HepG2 (cell line): ENCODE results near the gene KIRREL3. TPM values are rescaled to one million over a fixed set of nuclear protein-coding genes. Genes with fewer than 3 reads are reported as not detected.

ENCODE experiments used
- ATAC-seq: fragments of 200-7000 bp; cut with Tn5 transposase; 3 replicates; pipeline ENCODE4 v1.9.1; 2020; ENCODE audit warnings: mild to moderate bottlenecking, moderate library complexity
- BruUV-seq: library from RNA; stranded (reverse); fragments of 400-500 nt; replicated peaks from 2 replicates; lab custom pipeline; 2021; lab: Mats Ljungman, UMichigan
- CTCF ChIA-PET: fragments of 300-600 bp; formaldehyde crosslinking; extraction: SDS; loops from one replicate; lab custom pipeline; 2021; ENCODE audit warnings: low total read pairs, inconsistent platforms, low intra/inter-chr PET ratio; lab: Yijun Ruan, JAX
- POLR2A ChIA-PET: fragments of 350-600 bp; sonication (Branson Sonifier 250); formaldehyde crosslinking; loops from one replicate; lab custom pipeline; 2020; ENCODE audit warnings: antibody characterized with exemption, inconsistent platforms; lab: Yijun Ruan, JAX
- DNase-seq: peaks from one replicate; pipeline ENCODE4 v3.0.0-alpha.2; 2015; ENCODE audit warnings: low spot score
- FAIRE-seq: peaks from 3 replicates; lab custom pipeline; 2011; peaks lifted over from hg19 to GRCh38; lab: Jason Lieb, UNC
- H2AFZ ChIP-seq: one replicate; pipeline ENCODE4 v1.6.1; 2011; ENCODE audit warnings: low read length, inconsistent platforms
- H3K27ac ChIP-seq: fragments of 300-600 bp; 3 replicates; pipeline ENCODE4 v1.8.0; 2011; ENCODE audit warnings: mixed run types, mild to moderate bottlenecking, mixed read lengths, low read length, inconsistent platforms; ENCODE audit not compliant: insufficient read depth; ENCODE audit errors: extremely low read length
- H3K27me3 ChIP-seq, 2 experiments: fragments of 200-600 bp in 1 of 2; 2 replicates in 1 of 2; 3 replicates in 1 of 2; pipeline versions ENCODE4 v1.6.0 to v1.8.0; 2011; ENCODE audit warnings: low read length in 2 of 2, mild to moderate bottlenecking in 2 of 2, moderate library complexity in 2 of 2, inconsistent platforms in 1 of 2; ENCODE audit not compliant: insufficient read depth in 2 of 2, control insufficient read depth in 1 of 2
- H3K36me3 ChIP-seq, 2 experiments: fragments of 200-600 bp in 1 of 2; replicated peaks in 1 of 2; 2 replicates in 1 of 2; 3 replicates in 1 of 2; pipeline versions ENCODE4 v1.5.1 to v1.8.0; 2011; ENCODE audit warnings: low read length in 2 of 2, inconsistent platforms in 1 of 2; ENCODE audit not compliant: insufficient read depth in 2 of 2, control insufficient read depth in 1 of 2
- H3K4me1 ChIP-seq: 2 replicates; pipeline ENCODE4 v1.5.1; 2012; ENCODE audit warnings: low read length, inconsistent platforms; ENCODE audit not compliant: insufficient read depth
- H3K4me2 ChIP-seq: 2 replicates; pipeline ENCODE4 v1.6.0; 2011; ENCODE audit warnings: low read depth, low read length, inconsistent platforms
- H3K4me3 ChIP-seq, 3 experiments: fragments of 200-600 bp in 1 of 3; sonication (generic), shearing (Covaris generic) in 1 of 3; replicated peaks in 1 of 3; 2 replicates each; pipeline ENCODE4 v1.5.1; 2011 to 2016; ENCODE audit warnings: low read length in 3 of 3, inconsistent platforms in 2 of 3, low read depth in 2 of 3, mild to moderate bottlenecking in 2 of 3, control low read depth in 1 of 3, mixed read lengths in 1 of 3; ENCODE audit not compliant: insufficient read depth in 1 of 3
- H3K79me2 ChIP-seq: one replicate; pipeline ENCODE4 v1.6.1; 2011; ENCODE audit warnings: low read length, inconsistent platforms; ENCODE audit not compliant: insufficient read depth
- H3K9ac ChIP-seq: 2 replicates; pipeline ENCODE4 v1.6.0; 2011; ENCODE audit warnings: mild to moderate bottlenecking, low read depth, low read length, inconsistent platforms; ENCODE audit not compliant: insufficient read depth
- H3K9me3 ChIP-seq: 2 replicates; pipeline ENCODE4 v1.5.1; 2012; ENCODE audit warnings: mild to moderate bottlenecking, low read length
- H4K20me1 ChIP-seq: 2 replicates; pipeline ENCODE4 v1.6.0; 2011; ENCODE audit warnings: inconsistent platforms, mild to moderate bottlenecking, low read length, moderate library complexity; ENCODE audit not compliant: insufficient read depth
- DNMT1 ChIP-seq: sonication (generic); formaldehyde crosslinking; IDR thresholded peaks from 2 replicates; pipeline ENCODE4 v1.5.1; 2020; ENCODE audit warnings: mild to moderate bottlenecking, missing genetic modification reagents
- DRAP1 ChIP-seq: IDR thresholded peaks from 2 replicates; pipeline ENCODE4 v1.6.1; 2016; ENCODE audit warnings: missing genetic modification reagents, missing compliant biosample characterization
- ELF3 ChIP-seq: IDR thresholded peaks from 2 replicates; pipeline ENCODE4 v1.6.1; 2016; ENCODE audit warnings: missing genetic modification reagents, missing compliant biosample characterization
- EZH2 ChIP-seq: conservative IDR thresholded peaks from 2 replicates; pipeline ENCODE4 v1.6.1; 2012; ENCODE audit warnings: mild to moderate bottlenecking, low read depth, low read length, moderate library complexity
- JUND ChIP-seq: sonication (generic); formaldehyde crosslinking; IDR thresholded peaks from 2 replicates; pipeline ENCODE4 v1.8.0; 2022; ENCODE audit warnings: mild to moderate bottlenecking, missing genetic modification reagents
- KLF11 ChIP-seq: IDR thresholded peaks from 2 replicates; pipeline ENCODE4 v1.6.1; 2016; ENCODE audit warnings: missing compliant biosample characterization
- MEIS1 ChIP-seq: sonication (generic); formaldehyde crosslinking; IDR thresholded peaks from 2 replicates; pipeline ENCODE4 v1.9.0; 2021; ENCODE audit warnings: mild to moderate bottlenecking, missing genetic modification reagents, moderate library complexity, borderline replicate concordance
- NFKBIZ ChIP-seq: IDR thresholded peaks from 2 replicates; pipeline ENCODE4 v1.6.1; 2018; ENCODE audit warnings: missing genetic modification reagents, missing compliant biosample characterization
- ONECUT2 ChIP-seq: sonication (generic); formaldehyde crosslinking; IDR thresholded peaks from 2 replicates; pipeline ENCODE4 v1.4.0; 2020; ENCODE audit warnings: missing genetic modification reagents
- SCMH1 ChIP-seq: sonication (generic); formaldehyde crosslinking; IDR thresholded peaks from 2 replicates; pipeline ENCODE4 v1.9.0; 2021; ENCODE audit warnings: missing genetic modification reagents, mild to moderate bottlenecking, borderline replicate concordance
- ZBTB7B ChIP-seq: sonication (generic); formaldehyde crosslinking; IDR thresholded peaks from 2 replicates; pipeline ENCODE4 v1.4.0; 2020; ENCODE audit warnings: missing genetic modification reagents
- ZNF639 ChIP-seq: conservative IDR thresholded peaks from 2 replicates; pipeline ENCODE4 v1.6.1; 2018; ENCODE audit warnings: missing genetic modification reagents
- WGBS: methylation state at CpG from one replicate; pipeline ENCODE4 v1.1.6; 2017; ENCODE audit warnings: low lambda C conversion rate; 5-methylcytosine and 5-hydroxymethylcytosine counted together
- in situ Hi-C: cut with HindIII; loops from 2 replicates; pipeline ENCODE4 v1.10.0; 2017; ENCODE audit warnings: low pct_unique_long_range_greater_than_20kb; ENCODE audit not compliant: extremely low pct_ligation_motif_present
- intact Hi-C: fragments of 100-400 bp; cut with micrococcal nuclease; formaldehyde crosslinking; loops from one replicate; pipeline ENCODE4 v1.10.0; 2022; ENCODE audit not compliant: unreplicated experiment
- polyA plus RNA-seq, 8 experiments: library from polyadenylated mRNA; depleted of rRNA in 3 of 8; stranded (reverse) in 7 of 8; unstranded in 1 of 8; fragments of >200 nt; fragmentation: Illumina TruSeq in 4 of 8; extraction: Trizol in 4 of 8; gene quantifications; 2 replicates each; pipeline versions ENCODE4 v1.2.1 to v1.2.3, GENCODE V29; 2011 to 2016; ENCODE audit warnings: low read depth in 4 of 8, missing spikeins in 1 of 8, mixed read lengths in 1 of 8; ENCODE audit not compliant: insufficient read depth in 1 of 8
- total RNA-seq, 5 experiments: library from RNA; depleted of rRNA; stranded (reverse); fragments of >200 nt; fragmentation: Illumina TruSeq; extraction: Trizol; gene quantifications; 2 replicates each; pipeline ENCODE4 v1.2.3, GENCODE V29; 2016; ENCODE audit warnings: low read depth in 1 of 5
- TF ChIP-seq, protein P1 (sequence below): sonication (generic); formaldehyde crosslinking; IDR thresholded peaks from 2 replicates; pipeline ENCODE4 v1.4.0; 2020; ENCODE audit warnings: missing genetic modification reagents
- TF ChIP-seq, protein P2 (sequence below): sonication (generic); formaldehyde crosslinking; IDR thresholded peaks from 2 replicates; pipeline ENCODE4 v1.4.0; 2020; ENCODE audit warnings: mild to moderate bottlenecking, missing genetic modification reagents
- TF ChIP-seq, protein P3 (sequence below): IDR thresholded peaks from 2 replicates; pipeline ENCODE4 v1.6.1; 2016; ENCODE audit warnings: control low read depth
- TF ChIP-seq, protein P4 (sequence below): sonication (generic); formaldehyde crosslinking; IDR thresholded peaks from 2 replicates; pipeline ENCODE4 v1.8.0; 2022; ENCODE audit warnings: missing genetic modification reagents, mild to moderate bottlenecking, moderate library complexity, borderline replicate concordance

Gene KIRREL3
- total and polyA plus RNA-seq, 2 of the 13 experiments (the other 11 are each of a cell fraction or from before 2014, with no cell fraction given): not detected

DNA sequence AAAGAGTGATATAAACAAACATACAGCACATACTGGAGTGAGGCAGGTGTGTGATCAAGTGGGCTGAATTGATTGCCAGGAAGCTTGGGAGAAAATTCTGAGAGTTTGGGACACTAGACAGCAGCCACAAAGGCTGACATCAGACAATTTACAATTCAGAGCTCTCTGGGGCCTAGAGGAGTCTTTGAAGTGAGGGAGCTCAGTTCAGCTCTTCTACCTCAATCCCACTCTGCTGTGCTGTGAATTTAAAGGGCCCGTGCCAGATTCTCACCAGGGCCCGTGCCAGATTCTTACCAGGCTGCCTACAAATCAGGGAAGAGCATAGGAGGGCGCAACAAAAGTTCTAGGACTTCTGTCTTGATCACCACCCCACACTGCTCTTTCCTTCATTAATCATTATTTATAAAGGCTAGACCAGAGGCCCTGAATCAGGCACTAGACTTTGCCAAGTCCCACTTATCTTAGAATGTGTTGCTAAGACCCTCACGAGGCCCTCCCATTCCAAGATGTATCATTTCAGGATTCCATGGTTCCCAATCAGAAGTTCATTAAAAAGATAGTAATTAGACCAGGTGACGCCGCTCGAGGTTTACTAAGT, 112.4 kb downstream of the KIRREL3 start:
- no peaks in the 10 kb centered on the region for H3K4me1 ChIP-seq
- no peaks in the 10 kb centered on the region for H3K36me3 ChIP-seq
- DNase-seq: no peak
- no peaks in the 10 kb centered on the region for H3K9me3 ChIP-seq
- no peaks in the 10 kb centered on the region for H4K20me1 ChIP-seq
- H2AFZ ChIP-seq: no peak overlapping the region
- no peak overlapping the region for H3K4me2 ChIP-seq
- H3K79me2 ChIP-seq: no peaks in the 10 kb centered on the region
- intact Hi-C loops: no loop called here
- ATAC-seq: no peak
- peaks cover 1 to 8% of the 10 kb centered on the region in 2 experiments; a peak in 1 of 5 replicates for H3K27me3 ChIP-seq
- no peak overlapping the region for H3K9ac ChIP-seq
- TF ChIP-seq ONECUT2: no peak
- TF ChIP-seq, protein P1, sequence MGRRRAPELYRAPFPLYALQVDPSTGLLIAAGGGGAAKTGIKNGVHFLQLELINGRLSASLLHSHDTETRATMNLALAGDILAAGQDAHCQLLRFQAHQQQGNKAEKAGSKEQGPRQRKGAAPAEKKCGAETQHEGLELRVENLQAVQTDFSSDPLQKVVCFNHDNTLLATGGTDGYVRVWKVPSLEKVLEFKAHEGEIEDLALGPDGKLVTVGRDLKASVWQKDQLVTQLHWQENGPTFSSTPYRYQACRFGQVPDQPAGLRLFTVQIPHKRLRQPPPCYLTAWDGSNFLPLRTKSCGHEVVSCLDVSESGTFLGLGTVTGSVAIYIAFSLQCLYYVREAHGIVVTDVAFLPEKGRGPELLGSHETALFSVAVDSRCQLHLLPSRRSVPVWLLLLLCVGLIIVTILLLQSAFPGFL: no peak
- TF ChIP-seq DRAP1 (CRISPR knock-in tag): no peak
- TF ChIP-seq EZH2: no peak
- TF ChIP-seq, protein P2, sequence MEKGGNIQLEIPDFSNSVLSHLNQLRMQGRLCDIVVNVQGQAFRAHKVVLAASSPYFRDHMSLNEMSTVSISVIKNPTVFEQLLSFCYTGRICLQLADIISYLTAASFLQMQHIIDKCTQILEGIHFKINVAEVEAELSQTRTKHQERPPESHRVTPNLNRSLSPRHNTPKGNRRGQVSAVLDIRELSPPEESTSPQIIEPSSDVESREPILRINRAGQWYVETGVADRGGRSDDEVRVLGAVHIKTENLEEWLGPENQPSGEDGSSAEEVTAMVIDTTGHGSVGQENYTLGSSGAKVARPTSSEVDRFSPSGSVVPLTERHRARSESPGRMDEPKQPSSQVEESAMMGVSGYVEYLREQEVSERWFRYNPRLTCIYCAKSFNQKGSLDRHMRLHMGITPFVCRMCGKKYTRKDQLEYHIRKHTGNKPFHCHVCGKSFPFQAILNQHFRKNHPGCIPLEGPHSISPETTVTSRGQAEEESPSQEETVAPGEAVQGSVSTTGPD (CRISPR knock-in tag): no peak
- TF ChIP-seq KLF11 (CRISPR knock-in tag): no peak
- no peak for TF ChIP-seq ELF3 (CRISPR knock-in tag)
- TF ChIP-seq SCMH1 (CRISPR knock-in tag): no peak
- TF ChIP-seq, protein P3, sequence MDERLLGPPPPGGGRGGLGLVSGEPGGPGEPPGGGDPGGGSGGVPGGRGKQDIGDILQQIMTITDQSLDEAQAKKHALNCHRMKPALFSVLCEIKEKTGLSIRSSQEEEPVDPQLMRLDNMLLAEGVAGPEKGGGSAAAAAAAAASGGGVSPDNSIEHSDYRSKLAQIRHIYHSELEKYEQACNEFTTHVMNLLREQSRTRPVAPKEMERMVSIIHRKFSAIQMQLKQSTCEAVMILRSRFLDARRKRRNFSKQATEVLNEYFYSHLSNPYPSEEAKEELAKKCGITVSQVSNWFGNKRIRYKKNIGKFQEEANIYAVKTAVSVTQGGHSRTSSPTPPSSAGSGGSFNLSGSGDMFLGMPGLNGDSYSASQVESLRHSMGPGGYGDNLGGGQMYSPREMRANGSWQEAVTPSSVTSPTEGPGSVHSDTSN (CRISPR knock-in tag): no peak
- no peak for TF ChIP-seq DNMT1 (CRISPR knock-in tag)
- TF ChIP-seq NFKBIZ (CRISPR knock-in tag): no peak
- TF ChIP-seq ZBTB7B: no peak
- TF ChIP-seq JUND (CRISPR knock-in tag): no peak
- no peak for TF ChIP-seq MEIS1
- TF ChIP-seq ZNF639: no peak
- TF ChIP-seq, protein P4, sequence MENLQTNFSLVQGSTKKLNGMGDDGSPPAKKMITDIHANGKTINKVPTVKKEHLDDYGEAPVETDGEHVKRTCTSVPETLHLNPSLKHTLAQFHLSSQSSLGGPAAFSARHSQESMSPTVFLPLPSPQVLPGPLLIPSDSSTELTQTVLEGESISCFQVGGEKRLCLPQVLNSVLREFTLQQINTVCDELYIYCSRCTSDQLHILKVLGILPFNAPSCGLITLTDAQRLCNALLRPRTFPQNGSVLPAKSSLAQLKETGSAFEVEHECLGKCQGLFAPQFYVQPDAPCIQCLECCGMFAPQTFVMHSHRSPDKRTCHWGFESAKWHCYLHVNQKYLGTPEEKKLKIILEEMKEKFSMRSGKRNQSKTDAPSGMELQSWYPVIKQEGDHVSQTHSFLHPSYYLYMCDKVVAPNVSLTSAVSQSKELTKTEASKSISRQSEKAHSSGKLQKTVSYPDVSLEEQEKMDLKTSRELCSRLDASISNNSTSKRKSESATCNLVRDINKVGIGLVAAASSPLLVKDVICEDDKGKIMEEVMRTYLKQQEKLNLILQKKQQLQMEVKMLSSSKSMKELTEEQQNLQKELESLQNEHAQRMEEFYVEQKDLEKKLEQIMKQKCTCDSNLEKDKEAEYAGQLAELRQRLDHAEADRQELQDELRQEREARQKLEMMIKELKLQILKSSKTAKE (CRISPR knock-in tag): no peak
- TF ChIP-seq, all 625 proteins: peak for 0
- in situ Hi-C loops: no loop called here
- 41% methylated on average over 5 of the region's 7 CpGs for WGBS
- no peak for FAIRE-seq
- no TSS peak for BruUV-seq
- Histone ChIP-seq H3K27ac (no peak overlapping the region), H3K4me3 (no peak overlapping the region)
- POLR2A ChIA-PET: no interaction called here
- CTCF ChIA-PET: no interaction called here
